KMS-11 (cell line): ENCODE results near the gene RNASEH2A.
"Not testable (repeated sequence)": the region's sequence is repeated elsewhere in the genome, so short reads cannot be mapped to it uniquely, and the experiment has no call there.

Source experiments
- H2AFZ ChIP-seq: fragments of 200-600 bp; sonication (generic); 2 replicates; pipeline ENCODE4 v1.6.1; 2016; ENCODE audit warnings: antibody characterized with exemption, mixed run types, low read depth
- H3K27ac ChIP-seq: fragments of 200-600 bp; sonication (generic); 2 replicates; pipeline ENCODE4 v1.6.1; 2016; ENCODE audit warnings: mild to moderate bottlenecking, mixed run types
- H3K27me3 ChIP-seq: fragments of 200-600 bp; sonication (generic); 2 replicates; pipeline ENCODE4 v1.6.1; 2017; ENCODE audit warnings: mild to moderate bottlenecking, low read depth, mixed run types, moderate library complexity; ENCODE audit not compliant: insufficient read depth
- H3K36me3 ChIP-seq: fragments of 200-600 bp; sonication (generic); 2 replicates; pipeline ENCODE4 v1.6.1; 2017; ENCODE audit warnings: mild to moderate bottlenecking, mixed run types; ENCODE audit not compliant: insufficient read depth
- H3K4me1 ChIP-seq: fragments of 200-600 bp; sonication (generic); 2 replicates; pipeline ENCODE4 v1.6.1; 2016; ENCODE audit warnings: mild to moderate bottlenecking, low read depth, mixed run types; ENCODE audit not compliant: poor library complexity, severe bottlenecking
- H3K4me2 ChIP-seq: fragments of 200-600 bp; sonication (generic); 2 replicates; pipeline ENCODE4 v1.7.0; 2016; ENCODE audit warnings: mild to moderate bottlenecking, mixed run types
- H3K4me3 ChIP-seq: fragments of 200-600 bp; sonication (generic); IDR thresholded peaks from 2 replicates; pipeline ENCODE4 v1.6.1; 2017; ENCODE audit warnings: low read depth, low read length, mixed read lengths; ENCODE audit not compliant: insufficient read depth
- H3K79me2 ChIP-seq: fragments of 200-600 bp; sonication (generic); 2 replicates; pipeline ENCODE4 v1.6.1; 2016; ENCODE audit warnings: low read depth, mixed run types; ENCODE audit not compliant: insufficient read depth
- H3K9ac ChIP-seq: fragments of 200-600 bp; sonication (generic); 2 replicates; pipeline ENCODE4 v1.6.1; 2016; ENCODE audit warnings: mild to moderate bottlenecking, mixed run types
- H4K20me1 ChIP-seq: fragments of 200-600 bp; sonication (generic); 2 replicates; pipeline ENCODE4 v1.6.1; 2016; ENCODE audit warnings: mild to moderate bottlenecking, mixed run types; ENCODE audit not compliant: insufficient read depth
- CTCF ChIP-seq: fragments of 200-600 bp; sonication (generic); conservative IDR thresholded peaks from 2 replicates; pipeline ENCODE4 v1.6.1; 2017; ENCODE audit warnings: low read depth, mild to moderate bottlenecking, antibody characterized with exemption, low read length, moderate library complexity, mixed read lengths

RNASEH2A gene

GRCh38 chr19:12841094-12841493 lies 34.7 kb downstream of the RNASEH2A start:
- Histone ChIP-seq H3K36me3 (no peaks in the 10 kb centered on the region), H3K27me3 (peaks cover 16% of the 10 kb centered on the region), H3K4me1 (peaks cover 5% of the 10 kb centered on the region), H3K79me2 (no peaks in the 10 kb centered on the region), H4K20me1 (no peaks in the 10 kb centered on the region), H2AFZ (no peak overlapping the region), H3K4me2 (peak overlapping the region; percentile 29; the same call in 1 of the 2 replicates), H3K9ac (no peak overlapping the region), H3K27ac (no peak overlapping the region), H3K4me3 (no peak overlapping the region)
- no peak for TF ChIP-seq CTCF

- no peak overlapping the region for H2AFZ ChIP-seq
Measured at GRCh38 chr19:12842511-12842910, 36.1 kb downstream of the RNASEH2A start.

GRCh38 chr19:12843328-12843727 lies 36.9 kb downstream of the RNASEH2A start:
- Histone ChIP-seq H2AFZ (no peak overlapping the region), H3K27me3 (no peaks in the 10 kb centered on the region), H3K4me1 (peaks cover 3% of the 10 kb centered on the region), H3K9ac (no peak overlapping the region), H4K20me1 (no peaks in the 10 kb centered on the region), H3K79me2 (no peaks in the 10 kb centered on the region), H3K4me2 (no peak overlapping the region), H3K27ac (no peak overlapping the region), H3K36me3 (no peaks in the 10 kb centered on the region), H3K4me3 (no peak overlapping the region)
- no peak for TF ChIP-seq CTCF

More at GRCh38 chr19:12842511-12842910, 36.1 kb downstream of the RNASEH2A start:
- Histone ChIP-seq H3K79me2 (no peaks in the 10 kb centered on the region), H3K4me2 (no peak overlapping the region), H3K27ac (no peak overlapping the region), H3K9ac (no peak overlapping the region), H3K4me3 (no peak overlapping the region), H3K27me3 (peaks cover 4% of the 10 kb centered on the region), H3K36me3 (no peaks in the 10 kb centered on the region), H4K20me1 (no peaks in the 10 kb centered on the region), H3K4me1 (peaks cover 9% of the 10 kb centered on the region)
- no peak for TF ChIP-seq CTCF

GRCh38 chr19:12843999-12844732 lies 37.8 kb downstream of the RNASEH2A start:
- no peak for TF ChIP-seq CTCF
- H3K27ac ChIP-seq: no peak overlapping the region
- no peak overlapping the region for H3K4me3 ChIP-seq
- no peak overlapping the region for H3K4me2 ChIP-seq
- no peaks in the 10 kb centered on the region for H3K79me2 ChIP-seq
- H2AFZ ChIP-seq: no peak overlapping the region
- H3K4me1 ChIP-seq: peaks cover 3% of the 10 kb centered on the region
- no peaks in the 10 kb centered on the region for H4K20me1 ChIP-seq
- H3K36me3 ChIP-seq: no peaks in the 10 kb centered on the region
- no peaks in the 10 kb centered on the region for H3K27me3 ChIP-seq
- H3K9ac ChIP-seq: no peak overlapping the region

- H3K4me3 ChIP-seq, H2AFZ ChIP-seq, H3K4me1 ChIP-seq, H3K36me3 ChIP-seq, H3K4me2 ChIP-seq, H3K27me3 ChIP-seq, H3K79me2 ChIP-seq, H3K27ac ChIP-seq, H3K9ac ChIP-seq, H4K20me1 ChIP-seq: not testable (repeated sequence)
Measured at GRCh38 chr19:12846613-12847012, 40.2 kb downstream of the RNASEH2A start.
